Omental fat pad (tissue), 4 donors: ENCODE data around the gene LAMC3. TPM values are rescaled to one million over a fixed set of nuclear protein-coding genes. Genes with fewer than 3 reads are reported as not detected.
A peak's percentile ranks its signal among the peaks of the same experiment; 100 is the strongest.

Source experiments
- ATAC-seq: fragments of 150-250 bp; one replicate; pipeline ENCODE4 v1.9.1; 2016; ENCODE audit warnings: mild to moderate bottlenecking, moderate library complexity; ENCODE audit not compliant: low FRiP score
- DNase-seq: peaks from one replicate; pipeline ENCODE4 v3.0.0-alpha.2; 2019; ENCODE audit warnings: low spot score
- CTCF ChIP-seq, 3 donors: fragments of 450-650 bp; IDR thresholded peaks; one replicate each; pipeline ENCODE4 v1.5.1; 2016 to 2017; ENCODE audit warnings: antibody characterized with exemption in 3 of 3, mild to moderate bottlenecking in 3 of 3, moderate library complexity in 2 of 3
- total RNA-seq, 4 donors: library from RNA; depleted of rRNA; stranded (reverse); fragments of >200 nt; gene quantifications; one replicate each; pipeline ENCODE4 v1.1.0, GENCODE V29; 2016

The LAMC3 gene
- total RNA-seq, 4 donors from 2014 or later, result 0.09 to 1.9 (median 0.65) TPM

- no peak for TF ChIP-seq CTCF (IDR thresholded peaks at IDR 0.05)
- DNase-seq (no peak), ATAC-seq (no peak)
Measured at GRCh38 chr9:131042666-131043065, 33.7 kb downstream of the LAMC3 start.

- ATAC-seq (no peak), DNase-seq (no peak)
- TF ChIP-seq CTCF (IDR thresholded peaks at IDR 0.05), result no peak
Measured at GRCh38 chr9:131043087-131043486, 34.1 kb downstream of the LAMC3 start.

- ATAC-seq, result no peak
- no peak for DNase-seq
- no peak for TF ChIP-seq CTCF (IDR thresholded peaks at IDR 0.05)
Measured at GRCh38 chr9:131043646-131044045, 34.7 kb downstream of the LAMC3 start.

- DNase-seq, result no peak
- no peak for TF ChIP-seq CTCF (IDR thresholded peaks at IDR 0.05)
- ATAC-seq, result no peak
Measured at GRCh38 chr9:131045300-131046092, 36.5 kb downstream of the LAMC3 start.

GRCh38 chr9:131046093-131046380 is 37.1 kb downstream of the LAMC3 start:
- no peak for TF ChIP-seq CTCF (IDR thresholded peaks at IDR 0.05)
- DNase-seq (no peak), ATAC-seq (no peak)

- peak in 2 of 3 donors; percentile 17 to 31 for TF ChIP-seq CTCF (IDR thresholded peaks at IDR 0.05)
- ATAC-seq, result peak; percentile 45
- peak; percentile 51 for DNase-seq
Measured at GRCh38 chr9:131046581-131047202, 37.7 kb downstream of the LAMC3 start.

- no peak for ATAC-seq
Measured at GRCh38 chr9:131048332-131048731, 39.4 kb downstream of the LAMC3 start.

More at GRCh38 chr9:131048332-131048731, 39.4 kb downstream of the LAMC3 start:
- TF ChIP-seq CTCF (IDR thresholded peaks at IDR 0.05), result no peak
- no peak for DNase-seq
